ENCODE measurements around the gene TMEM232. TPM values are rescaled to one million over a fixed set of nuclear protein-coding genes. Genes with fewer than 3 reads are reported as not detected.
"Not testable (repeated sequence)": the region's sequence is repeated elsewhere in the genome, so short reads cannot be mapped to it uniquely, and the experiment has no call there.

Gene TMEM232
- total RNA-seq, 4 donors from 2014 or later, result 0.53 to 3.1 (median 1.5) TPM

DNA sequence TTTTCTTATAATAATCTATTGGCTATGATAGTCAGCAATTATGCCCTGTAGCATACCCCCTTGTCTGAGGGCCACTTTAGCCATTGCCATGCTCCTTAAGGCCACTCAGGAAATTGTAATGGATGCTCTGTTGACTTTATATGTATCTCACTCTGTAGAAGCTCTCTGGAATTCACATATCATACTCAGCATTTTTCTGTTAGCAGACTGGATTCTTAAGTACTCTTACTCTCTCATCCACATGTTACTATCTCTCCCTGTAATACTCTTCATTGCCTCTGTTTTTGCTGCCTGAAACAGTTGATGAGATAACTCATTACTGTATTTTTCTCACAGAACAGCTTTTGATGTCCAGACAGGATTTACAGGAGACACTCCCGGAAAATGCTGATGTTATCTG lies 24.2 kb downstream of the TMEM232 start:
- H3K27ac ChIP-seq, result no peak overlapping the region
- no peaks in the 10 kb centered on the region for H3K27me3 ChIP-seq
- no peak for TF ChIP-seq CTCF (IDR thresholded peaks at IDR 0.05)
- no peak for TF ChIP-seq POLR2A (IDR thresholded peaks at IDR 0.05)
- H3K9me3 ChIP-seq, result no peaks in the 10 kb centered on the region
- no peak for DNase-seq
- no peak overlapping the region for H3K4me3 ChIP-seq
- intact Hi-C loops (cut with DNase I), result no loop called here
- 56 to 60% methylated on average over 1 of the region's 1 CpG for WGBS, 2 donors
- H3K4me1 ChIP-seq, result no peaks in the 10 kb centered on the region
- H3K36me3 ChIP-seq, result no peaks in the 10 kb centered on the region

GRCh38 chr5:110692669-110693068 lies 33.8 kb downstream of the TMEM232 start:
- DNase-seq; H3K27me3 ChIP-seq; H3K4me3 ChIP-seq; H3K36me3 ChIP-seq; H3K9me3 ChIP-seq; H3K4me1 ChIP-seq; intact Hi-C loops (cut with DNase I); H3K27ac ChIP-seq: not testable (repeated sequence)
- WGBS, 2 donors, result 71 to 94% methylated on average over 3 to 4 of the region's 5 CpGs

- DNase-seq; H3K4me1 ChIP-seq; H3K9me3 ChIP-seq; H3K36me3 ChIP-seq; intact Hi-C loops (cut with DNase I); H3K4me3 ChIP-seq; H3K27me3 ChIP-seq; H3K27ac ChIP-seq: not testable (repeated sequence)
- WGBS, 2 donors, result 75 to 82% methylated on average over 1 of the region's 1 CpG
Observed at GRCh38 chr5:110690587-110690986, 35.9 kb downstream of the TMEM232 start.

GRCh38 chr5:110687485-110687884 lies 39.0 kb downstream of the TMEM232 start:
- Histone ChIP-seq H3K36me3 (no peaks in the 10 kb centered on the region), H3K27ac (no peak overlapping the region), H3K9me3 (peaks cover 0 to 4% (median 0%) of the 10 kb centered on the region in 3 donors), H3K4me1 (no peaks in the 10 kb centered on the region), H3K27me3 (no peaks in the 10 kb centered on the region), H3K4me3 (no peak overlapping the region)
- no peak for TF ChIP-seq CTCF (IDR thresholded peaks at IDR 0.05)
- TF ChIP-seq POLR2A (IDR thresholded peaks at IDR 0.05), result no peak
- WGBS, 2 donors, result 89 to 94% methylated on average over 1 of the region's 1 CpG
- DNase-seq, result no peak
- intact Hi-C loops (cut with DNase I), result no loop called here

DNA sequence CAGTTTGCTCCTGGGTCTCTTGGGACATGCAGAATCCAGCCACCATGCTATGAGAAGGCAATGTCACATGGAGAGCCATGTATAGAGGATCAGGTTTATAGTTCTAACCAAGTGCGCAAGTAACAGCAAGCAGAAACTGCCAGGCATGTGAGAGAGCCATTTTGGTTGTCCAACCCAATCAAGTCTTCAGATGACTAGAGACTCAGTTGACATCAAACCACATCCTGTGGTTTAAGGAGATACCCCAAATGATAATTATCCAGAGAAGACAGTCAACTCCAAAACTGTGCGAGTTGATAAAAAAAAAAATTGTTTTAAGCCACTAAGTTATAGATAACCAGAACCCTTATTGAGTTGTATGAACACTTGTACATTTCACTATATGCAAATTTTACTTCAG lies 40.2 kb downstream of the TMEM232 start:
- TF ChIP-seq CTCF (IDR thresholded peaks at IDR 0.05) (no peak), POLR2A (IDR thresholded peaks at IDR 0.05) (no peak)
- H3K9me3 ChIP-seq, result peaks cover 0 to 4% (median 0%) of the 10 kb centered on the region in 3 donors
- intact Hi-C loops (cut with DNase I), result no loop called here
- no peak for DNase-seq
- no peaks in the 10 kb centered on the region for H3K27me3 ChIP-seq
- H3K4me3 ChIP-seq, result no peak overlapping the region
- 88 to 91% methylated on average over 2 of the region's 2 CpGs for WGBS, 2 donors
- H3K27ac ChIP-seq, result no peak overlapping the region
- H3K36me3 ChIP-seq, result no peaks in the 10 kb centered on the region
- H3K4me1 ChIP-seq, result no peaks in the 10 kb centered on the region

GRCh38 chr5:110681953-110682352 lies 44.5 kb downstream of the TMEM232 start:
- DNase-seq, result no peak
- Histone ChIP-seq H3K9me3 (no peaks in the 10 kb centered on the region), H3K4me3 (no peak overlapping the region), H3K4me1 (no peaks in the 10 kb centered on the region), H3K27me3 (no peaks in the 10 kb centered on the region), H3K36me3 (no peaks in the 10 kb centered on the region), H3K27ac (no peak overlapping the region)
- TF ChIP-seq CTCF (IDR thresholded peaks at IDR 0.05) (no peak), POLR2A (IDR thresholded peaks at IDR 0.05) (no peak)
- intact Hi-C loops (cut with DNase I), result no loop called here

Data from esophagus squamous epithelium (tissue), 5 donors.